NCI-H187 (cell line): ENCODE measurements around the gene TCF12.
"Not testable (repeated sequence)": the region's sequence is repeated elsewhere in the genome, so short reads cannot be mapped to it uniquely, and the experiment has no call there.

ENCODE experiments used
- DNase-seq, 2 experiments: peaks; one replicate each; lab custom pipeline; 2025; lab: John Stamatoyannopoulos, UW

Gene TCF12

DNA sequence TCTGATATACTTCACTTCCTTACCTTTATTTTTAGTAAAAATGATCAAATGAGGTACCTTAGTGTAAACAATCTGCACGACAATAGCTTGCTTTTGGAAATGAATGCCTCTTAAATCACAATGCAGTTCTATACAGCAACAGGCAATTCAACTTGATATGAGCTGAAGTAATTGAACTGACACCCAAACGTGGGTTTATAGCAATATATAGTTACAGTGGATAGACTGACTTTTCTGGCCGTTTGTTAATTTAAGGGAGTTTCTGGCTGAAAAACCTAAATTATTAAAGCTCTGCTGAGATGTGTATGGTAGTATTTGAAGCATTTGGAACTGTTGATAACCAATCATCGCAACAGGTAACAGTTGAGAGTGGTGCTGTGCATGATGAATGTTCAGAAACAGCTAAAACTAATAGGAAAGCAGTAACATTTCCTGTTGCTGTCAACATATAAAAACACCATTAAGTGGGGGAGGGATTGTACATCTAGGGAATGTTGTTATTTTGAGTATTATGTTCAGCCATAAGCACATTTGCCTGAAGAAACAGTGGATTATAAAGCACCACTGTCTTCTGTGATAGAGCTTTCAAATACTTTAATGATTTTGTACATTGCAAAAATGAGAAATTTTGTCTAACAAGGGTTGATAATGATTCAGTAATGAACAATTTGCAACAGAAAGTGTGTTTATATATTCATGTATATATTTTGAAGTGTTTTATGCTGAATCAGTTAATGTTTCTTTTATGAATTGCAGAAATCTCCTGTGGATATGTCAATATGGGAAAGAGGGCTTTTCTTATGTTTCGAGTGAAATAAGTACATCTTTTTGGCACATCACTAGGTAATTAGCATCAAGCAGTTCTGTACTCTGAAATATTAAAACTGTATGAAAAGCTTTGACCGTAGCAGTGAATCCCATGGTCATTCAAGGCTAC is 176.1 kb downstream of the TCF12 start:
- DNase-seq, result no peak

DNA sequence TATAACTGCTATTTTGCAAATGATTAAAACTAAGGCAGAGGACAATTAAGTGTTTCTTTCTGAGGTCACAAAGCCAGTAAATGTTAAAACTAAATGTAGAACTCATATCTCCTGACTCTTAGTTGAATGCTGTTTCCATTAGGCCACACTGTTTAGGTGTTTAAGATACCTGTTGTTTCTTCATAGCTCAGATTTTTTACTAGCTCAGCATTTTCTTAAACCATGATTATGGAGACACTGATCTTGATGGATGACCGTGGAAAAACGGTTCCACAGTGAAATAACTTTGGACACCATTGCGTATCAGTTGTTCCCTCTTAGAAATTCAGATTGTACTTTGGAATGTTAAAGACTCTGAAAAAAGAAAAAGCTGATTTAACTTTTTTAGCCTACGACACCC is 177.5 kb downstream of the TCF12 start:
- no peak for DNase-seq

DNA sequence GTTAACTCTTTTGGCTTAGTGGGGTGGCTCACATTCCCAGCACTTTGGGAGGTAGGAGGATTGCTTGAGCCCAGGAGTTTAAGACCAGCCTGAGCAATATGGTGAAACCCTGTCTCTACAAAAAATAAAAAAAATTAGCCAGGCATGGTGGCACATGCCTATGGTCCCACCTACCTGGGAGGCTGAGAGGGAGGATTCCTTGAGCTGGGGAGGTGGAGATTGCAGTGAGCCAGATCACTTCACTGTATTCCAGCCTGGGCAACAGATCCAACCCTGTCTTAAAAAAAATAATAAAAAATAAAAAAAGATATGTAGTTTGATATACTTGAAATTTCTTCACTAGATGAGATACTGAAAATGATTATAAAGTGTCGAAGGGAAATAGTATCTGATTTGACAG is 178.8 kb downstream of the TCF12 start:
- no peak for DNase-seq

DNA sequence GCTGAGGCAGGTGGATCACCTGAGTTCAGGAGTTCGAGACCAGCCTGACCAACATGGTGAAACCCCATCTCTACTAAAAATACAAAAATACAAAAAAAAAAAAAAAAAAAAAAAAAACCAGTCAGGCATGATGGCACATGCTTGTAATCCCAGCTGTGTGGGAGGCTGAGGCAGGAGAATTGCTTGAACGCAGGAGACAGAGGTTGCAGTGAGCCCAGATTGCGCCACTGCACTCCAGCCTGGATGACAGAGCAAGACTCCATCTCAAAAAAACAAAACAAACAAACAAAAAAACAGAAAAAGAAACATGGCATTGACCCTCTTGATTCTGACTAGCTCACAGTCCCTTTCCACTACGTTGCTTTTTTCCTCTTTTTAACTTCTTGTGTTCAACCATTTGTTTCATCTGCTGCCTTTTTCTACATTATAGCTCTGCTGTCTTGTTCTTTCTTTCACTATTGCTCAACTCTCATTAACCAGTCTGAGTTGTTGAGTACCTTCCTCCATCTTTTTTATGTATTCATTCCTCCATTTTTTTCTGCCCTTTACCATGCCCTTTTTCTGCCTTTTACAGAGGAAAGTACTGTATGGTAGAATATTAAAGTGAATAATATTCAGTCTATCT is 179.6 kb downstream of the TCF12 start:
- DNase-seq, result not testable (repeated sequence)

DNA sequence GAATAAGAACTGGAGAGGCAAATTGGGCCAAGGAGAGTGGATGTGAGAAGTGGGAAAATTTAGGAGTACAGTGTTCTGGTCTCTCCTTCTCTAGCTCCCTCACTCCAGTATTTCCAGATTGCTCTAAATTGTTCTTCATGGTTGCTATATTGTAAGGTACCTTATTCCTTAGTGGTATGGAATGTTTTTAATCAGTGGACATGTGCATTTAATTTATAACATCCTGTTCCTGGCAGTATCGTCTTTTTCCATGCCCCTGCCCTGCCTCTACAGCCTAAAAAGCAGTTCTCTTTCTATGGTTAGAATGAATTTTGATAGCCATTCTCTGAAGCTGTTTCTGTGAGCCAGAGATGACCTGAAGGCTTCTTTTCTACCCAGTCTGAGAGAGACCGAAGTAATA is 180.5 kb downstream of the TCF12 start:
- DNase-seq, result no peak

DNA sequence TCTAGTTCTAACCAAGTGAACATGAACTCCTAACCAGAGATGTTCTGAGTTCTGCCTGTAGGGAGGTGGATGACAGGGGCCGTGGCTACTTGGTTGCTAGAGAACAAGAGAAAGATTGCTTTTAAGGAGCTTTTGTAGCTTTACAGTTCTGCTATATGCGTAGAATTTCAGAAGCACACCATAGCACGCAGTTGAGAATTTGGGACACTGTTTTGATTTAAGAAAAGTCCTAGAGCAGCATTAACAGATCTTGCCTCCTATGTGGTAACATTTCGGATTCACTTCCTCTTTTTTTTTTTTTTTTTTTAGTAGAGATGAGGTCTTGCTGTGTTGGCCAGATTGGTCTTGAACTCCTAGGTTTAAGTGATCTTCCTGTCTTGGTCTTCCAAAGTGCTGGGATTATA is 181.7 kb downstream of the TCF12 start:
- DNase-seq, result no peak

DNA sequence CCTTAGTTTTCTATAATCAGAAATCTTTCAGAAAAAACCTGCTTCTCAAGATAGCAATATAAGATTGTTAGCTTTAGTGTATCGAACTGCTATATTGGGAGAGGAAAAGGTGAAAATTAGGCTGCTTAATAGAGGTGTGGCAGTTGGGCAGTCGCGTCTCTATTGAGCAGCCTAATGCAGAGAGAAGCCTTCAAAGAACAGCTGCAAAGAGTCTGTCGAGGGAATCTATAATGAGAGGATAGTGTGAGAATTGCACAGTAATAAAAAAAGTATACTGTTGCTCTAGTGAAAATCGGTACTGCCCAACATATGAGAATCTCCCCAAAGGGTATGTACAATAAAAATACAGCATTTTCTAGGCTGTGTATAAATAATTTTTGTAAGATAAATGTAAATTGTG is 184.4 kb downstream of the TCF12 start:
- DNase-seq, result no peak

DNA sequence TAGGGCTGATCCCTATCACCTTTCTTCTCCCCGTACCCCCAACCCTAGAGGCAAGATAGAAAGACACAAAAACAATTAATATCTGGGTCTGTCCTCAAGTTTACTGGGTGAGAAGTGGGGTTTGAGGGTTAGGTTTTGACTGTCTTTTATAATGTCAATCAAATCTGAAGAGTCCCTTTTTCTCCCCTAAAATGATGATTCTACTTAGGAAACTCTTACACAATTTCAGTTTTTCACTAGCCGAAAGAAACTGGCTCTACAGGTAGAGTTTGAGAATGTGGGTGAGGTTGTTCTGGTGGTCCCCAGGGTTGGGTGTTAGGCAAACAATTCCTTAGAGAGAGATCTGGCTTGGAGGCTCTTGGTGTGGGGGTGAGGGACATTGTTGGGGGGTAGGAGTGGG is 189.9 kb downstream of the TCF12 start:
- no peak for DNase-seq

DNA sequence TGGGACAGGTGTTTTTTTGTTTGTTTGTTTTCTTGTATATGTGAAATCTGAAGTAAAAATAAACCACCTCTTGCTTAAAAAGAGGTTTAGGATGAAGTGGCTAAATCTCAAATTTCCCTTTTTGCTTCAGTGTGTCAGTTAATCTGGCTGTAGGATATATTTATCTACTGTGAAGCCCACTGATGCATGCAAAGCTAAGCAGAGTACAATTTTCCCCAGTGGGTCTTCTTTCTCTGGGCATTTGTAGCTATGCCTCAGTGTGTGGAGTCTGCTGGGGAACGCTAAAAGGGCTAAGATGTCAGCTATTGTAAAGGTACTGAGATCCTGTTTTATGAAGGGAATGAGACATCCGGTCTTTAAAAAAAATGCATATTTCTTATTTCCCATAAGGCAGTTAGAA is 190.6 kb downstream of the TCF12 start:
- no peak for DNase-seq

DNA sequence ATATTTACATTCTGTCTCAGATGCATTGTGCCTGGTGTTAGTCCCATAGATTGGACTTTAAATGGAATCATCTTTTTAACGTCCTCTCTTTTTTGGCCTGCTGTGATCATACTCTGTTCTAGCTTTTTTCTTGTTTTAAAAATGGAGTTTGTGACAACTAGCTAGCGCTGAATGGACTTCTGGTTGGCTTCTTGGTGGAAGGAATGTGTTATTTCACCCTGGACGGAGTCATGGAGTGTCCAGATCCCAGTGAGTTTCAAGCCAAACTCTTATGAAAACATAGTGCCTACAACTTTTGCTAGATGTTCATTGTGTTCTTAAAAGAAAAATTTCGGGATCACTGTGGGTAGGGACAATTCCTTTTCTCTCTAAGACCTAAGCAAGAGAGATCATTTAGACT is 192.6 kb downstream of the TCF12 start:
- no peak for DNase-seq

DNA sequence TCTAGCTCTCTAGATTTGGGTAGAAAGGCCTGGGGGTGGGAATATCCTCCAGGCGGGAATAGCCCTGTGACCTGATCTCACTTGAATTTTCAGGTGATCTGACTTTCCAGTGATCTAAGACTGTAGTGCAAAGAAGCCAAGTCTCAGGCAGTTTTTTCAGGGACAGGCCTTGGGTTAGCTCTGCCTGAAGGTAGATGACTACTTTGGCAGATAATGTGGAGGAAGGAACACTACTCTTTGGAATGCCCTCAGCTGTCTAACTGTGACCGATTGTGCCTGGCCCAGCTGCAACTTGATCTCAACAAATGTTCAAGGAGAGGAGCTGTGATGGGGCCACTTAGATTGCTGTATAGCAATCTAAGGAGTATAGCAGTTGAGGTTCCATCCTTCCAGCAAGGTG is 193.7 kb downstream of the TCF12 start:
- no peak for DNase-seq

DNA sequence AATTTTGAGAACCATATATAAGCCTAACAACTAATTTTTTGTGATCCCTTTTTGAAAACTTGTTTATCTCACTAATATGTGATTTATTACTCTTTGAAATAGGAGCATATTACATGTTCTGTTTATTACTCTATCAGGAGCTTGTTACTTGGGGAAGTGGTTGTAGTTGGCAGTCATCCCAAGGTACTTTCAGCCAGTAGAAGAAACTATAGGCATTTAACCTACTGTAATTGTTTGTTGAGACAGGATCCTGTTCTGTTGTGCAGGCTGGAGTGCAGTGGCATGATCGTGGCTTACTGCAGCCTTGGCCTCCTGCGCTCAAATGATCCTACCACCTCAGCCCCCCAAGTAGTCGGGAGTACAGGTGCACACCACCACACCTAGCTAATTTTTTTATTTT is 195.6 kb downstream of the TCF12 start:
- DNase-seq, result no peak

DNA sequence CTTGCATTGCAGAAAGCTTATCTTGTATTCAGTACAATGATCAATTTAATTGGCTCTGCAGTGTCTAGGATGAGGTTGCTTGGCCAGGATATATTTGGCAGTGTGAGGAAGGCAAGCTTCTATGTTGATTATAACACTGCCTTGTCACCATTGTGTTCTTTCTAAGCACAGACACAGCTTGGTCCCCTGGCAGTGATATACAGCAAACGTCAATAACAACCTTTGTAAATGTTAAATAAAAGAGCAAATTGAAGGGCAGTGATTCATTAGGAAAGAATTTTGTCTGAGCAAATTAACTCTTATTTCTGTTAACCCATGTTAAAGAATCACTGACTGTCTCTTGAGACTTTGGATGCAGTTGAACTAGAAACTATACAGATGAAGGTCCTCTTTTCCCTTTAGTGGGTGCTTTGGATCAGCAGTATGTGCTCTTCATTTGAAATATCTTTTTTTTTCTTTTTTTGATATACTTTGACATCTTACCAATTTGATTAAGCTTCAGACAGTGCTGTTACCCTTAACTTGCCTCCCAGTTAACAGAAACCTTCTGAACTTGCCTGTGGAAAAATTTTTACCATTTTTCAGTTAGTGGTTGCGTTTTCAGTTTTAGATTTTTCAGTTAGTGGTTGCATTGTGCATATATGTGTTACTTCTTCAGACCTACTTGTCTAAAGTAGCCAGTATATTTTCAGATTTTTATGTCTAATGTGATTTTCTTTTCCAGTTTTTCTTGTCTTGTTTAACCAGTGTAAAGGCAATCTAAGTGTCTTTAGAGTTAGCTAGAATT is 199.8 kb downstream of the TCF12 start:
- DNase-seq, result no peak

DNA sequence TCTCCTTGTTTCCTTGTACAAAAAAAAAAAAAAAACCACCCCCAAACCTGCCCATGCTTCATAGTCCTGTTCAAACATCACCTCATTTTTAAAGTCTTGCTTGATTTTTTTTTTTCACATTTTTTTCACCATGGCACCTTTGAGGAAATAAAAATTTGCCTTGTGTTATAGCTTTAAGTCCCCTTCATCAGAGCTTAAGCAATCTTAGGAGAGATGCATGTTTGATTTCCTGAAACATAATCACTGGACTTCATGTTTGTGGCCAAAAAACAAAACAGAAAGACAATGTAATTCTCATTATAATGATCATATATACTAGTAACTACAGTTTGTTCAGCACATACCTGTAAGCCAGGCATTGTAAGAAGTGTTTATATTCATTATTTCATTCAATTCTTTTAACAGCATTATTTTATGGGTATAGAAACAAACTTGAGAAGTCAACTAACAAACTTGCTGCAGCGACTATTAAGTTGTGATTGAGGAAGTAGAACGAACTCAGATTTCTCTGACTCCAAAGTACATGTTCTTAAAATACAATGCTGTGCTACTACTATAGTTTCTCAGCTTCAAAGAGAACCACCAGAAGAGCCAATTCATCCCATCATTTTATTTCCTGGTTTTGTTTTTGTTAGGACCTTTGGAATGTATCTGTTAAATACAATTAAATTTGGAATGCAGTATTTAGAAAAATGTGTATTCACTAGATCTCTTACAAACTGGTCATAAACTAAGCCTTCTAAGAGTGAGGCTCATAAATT is 203.8 kb downstream of the TCF12 start:
- no peak for DNase-seq

DNA sequence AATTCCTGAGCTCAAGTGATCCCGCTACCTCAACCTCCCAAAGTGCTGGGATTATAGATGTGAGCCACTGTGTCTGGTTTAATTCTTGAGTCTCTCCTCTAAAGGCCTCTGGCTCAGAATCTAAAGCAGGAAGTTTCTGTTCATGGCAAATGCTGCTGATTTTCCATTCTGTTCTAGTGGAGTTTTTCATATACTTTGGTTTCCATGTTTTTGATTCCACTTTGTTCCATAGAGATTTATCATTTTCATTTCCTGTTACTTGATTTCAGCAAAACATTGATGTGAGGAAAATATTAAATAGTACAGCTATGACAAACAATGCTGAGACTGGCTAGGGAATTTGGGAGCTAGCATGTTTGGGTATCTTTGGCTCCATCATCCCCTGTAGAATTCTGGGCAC is 205.6 kb downstream of the TCF12 start:
- no peak for DNase-seq

DNA sequence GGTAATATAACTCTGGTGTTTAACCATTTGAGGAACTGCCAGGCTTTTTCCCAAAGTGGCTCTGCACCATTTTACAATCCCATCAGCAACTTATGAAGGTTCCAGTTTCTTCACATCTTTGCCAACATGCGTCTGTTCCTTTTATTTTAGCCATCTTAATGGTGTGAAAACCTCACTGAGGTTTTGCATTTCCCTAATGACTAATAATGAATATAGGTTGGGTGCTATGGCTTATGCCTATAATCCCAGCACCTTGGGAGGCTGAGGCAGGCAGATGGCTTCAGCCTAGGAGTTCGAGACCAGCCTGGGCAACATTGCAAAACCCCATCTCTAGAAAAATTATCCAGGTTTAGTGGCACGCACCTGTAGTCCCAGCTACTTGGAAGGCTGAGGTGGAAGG is 210.6 kb downstream of the TCF12 start:
- DNase-seq, result no peak

DNA sequence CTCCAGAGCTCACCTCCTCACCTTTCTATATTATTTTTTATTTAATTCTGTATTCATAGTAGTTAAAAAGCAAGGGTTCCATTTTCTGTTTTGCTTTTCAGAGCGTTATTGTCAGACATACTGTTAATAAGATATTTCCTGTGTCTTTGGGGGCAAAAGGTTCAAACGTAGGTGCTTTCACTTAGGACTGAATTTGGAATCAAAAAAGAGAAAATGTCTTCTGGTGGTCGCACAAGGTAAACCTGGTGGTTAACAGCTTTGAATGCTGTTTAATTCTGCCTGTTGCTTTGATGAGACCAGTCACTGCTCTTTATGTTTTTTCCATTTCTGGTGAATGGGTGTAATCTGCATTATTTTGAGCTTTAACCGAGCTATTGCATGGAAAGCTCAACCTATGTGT is 212.5 kb downstream of the TCF12 start:
- no peak for DNase-seq

DNA sequence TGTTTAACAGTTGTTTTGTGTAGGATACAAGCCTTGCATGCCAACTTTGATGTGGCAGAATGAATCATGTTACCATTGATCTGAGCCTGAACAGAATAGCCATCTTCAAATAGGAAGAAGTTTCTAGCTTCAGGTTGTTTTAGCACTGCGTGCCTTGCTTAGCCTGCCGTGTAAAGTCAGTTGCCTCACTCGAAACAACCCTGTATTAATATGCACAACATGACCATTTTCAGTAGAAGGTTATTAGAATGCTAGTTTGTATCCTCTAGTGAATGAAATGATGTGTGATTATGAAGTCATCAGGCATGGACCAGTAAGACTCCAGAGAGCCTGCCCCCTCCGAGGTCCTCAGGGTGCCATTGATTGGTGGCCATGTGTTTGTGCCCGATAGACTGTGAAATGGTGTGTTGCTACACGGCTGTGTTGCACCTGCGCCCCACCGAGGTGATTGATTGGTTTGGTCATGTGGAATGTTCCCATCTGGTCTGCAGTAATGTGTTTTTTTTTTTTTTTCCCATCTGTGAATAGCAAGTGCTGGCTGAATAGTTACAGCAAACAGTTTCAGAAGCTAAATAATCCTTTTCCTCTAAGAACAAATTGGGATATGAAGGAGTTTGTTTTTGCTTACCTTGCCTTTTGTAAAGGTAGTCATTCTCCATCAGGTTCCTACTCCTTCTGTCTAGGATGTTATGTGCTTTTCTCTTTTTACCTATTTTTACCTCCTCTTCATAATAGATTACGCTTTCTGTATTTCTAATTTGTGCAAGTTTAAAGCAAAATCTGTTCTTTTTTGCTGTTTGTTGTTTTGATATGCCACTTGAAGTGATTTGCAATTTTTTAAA is 214.9 kb downstream of the TCF12 start:
- peak in 1 of 2 experiments; percentile 1 for DNase-seq

DNA sequence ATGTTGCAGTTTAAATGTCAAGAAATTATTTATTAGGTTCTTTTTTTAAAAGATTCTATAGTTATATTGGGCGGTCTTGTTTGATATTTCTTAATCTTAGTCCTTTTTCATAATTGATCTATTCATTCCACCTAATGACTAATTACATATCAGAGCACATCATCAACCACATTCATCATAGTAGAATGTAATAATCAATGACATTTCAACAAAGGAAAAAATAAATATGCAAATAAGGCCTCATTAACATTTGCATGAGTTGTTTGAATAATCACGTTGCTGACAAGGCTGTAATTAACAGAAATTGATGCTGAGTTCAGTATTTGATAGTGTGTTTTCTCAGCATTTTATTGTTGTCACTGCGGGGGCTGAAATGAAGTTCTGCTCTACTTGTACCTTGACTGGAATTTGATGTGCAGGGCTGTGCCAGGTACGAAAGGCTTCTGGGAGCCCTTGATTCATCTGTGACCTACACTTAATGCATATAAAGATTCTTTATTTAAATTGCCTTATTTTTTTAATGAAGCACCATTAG is 215.7 kb downstream of the TCF12 start:
- no peak for DNase-seq

DNA sequence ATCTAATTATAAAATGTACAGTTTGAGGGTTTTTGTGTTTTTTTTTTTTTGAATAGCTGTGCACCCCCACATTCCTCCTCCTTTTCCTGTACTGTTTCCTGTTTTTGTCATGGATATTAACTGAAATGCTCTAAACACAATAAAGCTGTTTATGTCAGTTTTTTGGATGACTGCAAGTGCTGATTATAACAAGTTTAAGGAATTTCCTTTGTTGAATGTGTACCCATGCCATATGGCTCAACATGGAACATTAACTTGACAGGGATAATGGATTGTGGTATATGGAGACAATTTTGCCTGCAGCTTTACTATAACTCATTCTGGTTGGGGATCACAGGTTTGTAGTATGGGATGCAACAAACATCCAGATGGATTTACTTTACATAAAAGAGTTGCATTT is 216.4 kb downstream of the TCF12 start:
- no peak for DNase-seq

DNA sequence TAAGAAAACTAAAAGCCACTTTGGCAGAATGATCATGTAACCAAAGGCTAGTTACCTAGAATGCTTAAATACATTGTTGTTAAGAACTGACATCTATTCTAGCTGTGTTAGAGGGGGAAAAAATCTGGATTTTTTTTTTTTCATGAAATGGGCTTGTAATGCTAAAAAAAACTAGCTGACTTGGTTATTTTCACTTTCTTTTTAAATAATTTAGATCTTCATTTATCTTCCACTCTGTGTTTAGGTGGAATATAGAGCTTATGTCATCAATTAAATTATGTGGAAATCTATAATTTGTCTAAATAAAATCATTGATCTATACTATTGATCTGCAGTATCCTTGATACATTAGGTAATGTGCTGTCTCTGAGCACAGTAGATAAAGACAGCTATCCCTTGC is 217.4 kb downstream of the TCF12 start:
- DNase-seq, result no peak
